WI38 (cell line): Measurements from ENCODE around the gene CAMK1D.

ENCODE experiments used
- H3K4me3 ChIP-seq: 2 replicates; pipeline ENCODE4 v1.5.1; 2011; ENCODE audit warnings: low read depth, mild to moderate bottlenecking, control low read depth, low read length
- CTCF ChIP-seq: IDR thresholded peaks from 2 replicates; pipeline ENCODE4 v1.5.1; 2012; ENCODE audit warnings: low read depth, mild to moderate bottlenecking, control low read depth, low read length

Gene CAMK1D

GRCh38 chr10:12459340-12459739, 110.0 kb downstream of the CAMK1D start:
- no peak for TF ChIP-seq CTCF
- H3K4me3 ChIP-seq = no peak overlapping the region

- no peak overlapping the region for H3K4me3 ChIP-seq
Observed at GRCh38 chr10:12459762-12460161, 110.4 kb downstream of the CAMK1D start.

GRCh38 chr10:12463459-12463838, 114.1 kb downstream of the CAMK1D start:
- no peak for TF ChIP-seq CTCF
- no peak overlapping the region for H3K4me3 ChIP-seq

More at GRCh38 chr10:12459762-12460161, 110.4 kb downstream of the CAMK1D start:
- no peak for TF ChIP-seq CTCF

GRCh38 chr10:12465385-12466136, 116.2 kb downstream of the CAMK1D start:
- no peak overlapping the region for H3K4me3 ChIP-seq
- TF ChIP-seq CTCF = no peak

- no peak for TF ChIP-seq CTCF
Observed at GRCh38 chr10:12466704-12467305, 117.5 kb downstream of the CAMK1D start.

GRCh38 chr10:12469345-12469744, 120.0 kb downstream of the CAMK1D start:
- H3K4me3 ChIP-seq = no peak overlapping the region
- no peak for TF ChIP-seq CTCF

More at GRCh38 chr10:12466704-12467305, 117.5 kb downstream of the CAMK1D start:
- no peak overlapping the region for H3K4me3 ChIP-seq

GRCh38 chr10:12470719-12471118, 121.4 kb downstream of the CAMK1D start:
- no peak overlapping the region for H3K4me3 ChIP-seq
- TF ChIP-seq CTCF = no peak
